Measurements from ENCODE around the gene FKBP6.
"Not testable (repeated sequence)": the region's sequence is repeated elsewhere in the genome, so short reads cannot be mapped to it uniquely, and the experiment has no call there.

The FKBP6 gene, protein sequence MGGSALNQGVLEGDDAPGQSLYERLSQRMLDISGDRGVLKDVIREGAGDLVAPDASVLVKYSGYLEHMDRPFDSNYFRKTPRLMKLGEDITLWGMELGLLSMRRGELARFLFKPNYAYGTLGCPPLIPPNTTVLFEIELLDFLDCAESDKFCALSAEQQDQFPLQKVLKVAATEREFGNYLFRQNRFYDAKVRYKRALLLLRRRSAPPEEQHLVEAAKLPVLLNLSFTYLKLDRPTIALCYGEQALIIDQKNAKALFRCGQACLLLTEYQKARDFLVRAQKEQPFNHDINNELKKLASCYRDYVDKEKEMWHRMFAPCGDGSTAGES

DNA sequence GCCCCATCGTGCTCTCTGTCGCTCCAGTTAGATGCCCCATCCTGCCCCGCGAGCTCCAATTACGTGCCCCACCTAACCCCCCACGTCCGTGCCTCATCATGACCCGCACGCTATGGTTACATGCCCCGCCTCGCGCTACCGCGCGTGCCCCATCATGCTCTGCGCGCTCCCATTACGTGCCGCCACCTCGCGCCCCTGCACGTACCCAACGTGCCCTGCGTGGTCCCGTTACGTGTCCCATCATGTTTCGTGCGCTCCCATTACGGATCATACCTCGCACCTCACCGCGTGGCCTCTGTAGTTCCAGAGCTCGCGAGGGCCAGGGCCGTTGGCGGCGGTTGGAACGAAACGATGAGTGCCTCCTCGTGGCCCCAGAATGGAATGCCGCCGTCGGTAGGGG, at the start of gene FKBP6, which contains the start of gene TRIM50:
Gene FKBP6 (plus strand): TSS at position 240 of the 400 bp plus-strand sequence. CDS start 268 bp downstream, outside the sequence.
Gene TRIM50 (minus strand): TSS at position 161 of the 400 bp plus-strand sequence. CDS start 3,295 bp downstream, outside the sequence.
- DNase-seq; H3K36me3 ChIP-seq; H3K9me3 ChIP-seq (ENCODE audit: severe bottlenecking); H3K27ac ChIP-seq; H3K27me3 ChIP-seq (ENCODE audit: insufficient read depth, low read depth, severe bottlenecking); H3K4me3 ChIP-seq (ENCODE audit: low read depth, low read length): not testable (repeated sequence)

GRCh38 chr7:73297235-73297634, 30.7 kb upstream of the FKBP6 start:
- not testable (repeated sequence) for DNase-seq

DNA sequence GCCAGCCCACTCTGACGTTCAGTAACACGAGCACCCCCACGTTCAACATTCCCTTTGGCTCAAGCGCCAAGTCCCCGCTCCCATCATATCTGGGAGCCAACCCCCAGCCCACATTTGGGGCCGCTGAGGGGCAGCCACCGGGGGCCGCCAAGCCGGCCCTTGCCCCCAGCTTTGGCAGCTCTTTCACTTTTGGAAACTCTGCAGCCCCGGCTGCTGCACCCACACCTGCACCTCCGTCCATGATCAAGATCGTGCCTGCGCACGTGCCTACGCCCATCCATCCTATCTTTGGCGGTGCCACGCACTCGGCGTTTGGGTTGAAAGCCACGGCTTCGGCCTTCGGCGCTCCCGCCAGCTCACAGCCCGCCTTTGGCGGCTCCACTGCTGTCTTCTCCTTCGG, 30.3 kb upstream of the FKBP6 start:
- not testable (repeated sequence) for H3K4me3 ChIP-seq (ENCODE audit: low read depth, low read length); H3K27me3 ChIP-seq (ENCODE audit: insufficient read depth, low read depth, severe bottlenecking); H3K9me3 ChIP-seq (ENCODE audit: severe bottlenecking); H3K36me3 ChIP-seq; DNase-seq; H3K27ac ChIP-seq

More at GRCh38 chr7:73297235-73297634, 30.7 kb upstream of the FKBP6 start:
- not testable (repeated sequence) for H3K36me3 ChIP-seq; H3K27ac ChIP-seq; H3K27me3 ChIP-seq (ENCODE audit: insufficient read depth, low read depth, severe bottlenecking); H3K9me3 ChIP-seq (ENCODE audit: severe bottlenecking); H3K4me3 ChIP-seq (ENCODE audit: low read depth, low read length)

DNA sequence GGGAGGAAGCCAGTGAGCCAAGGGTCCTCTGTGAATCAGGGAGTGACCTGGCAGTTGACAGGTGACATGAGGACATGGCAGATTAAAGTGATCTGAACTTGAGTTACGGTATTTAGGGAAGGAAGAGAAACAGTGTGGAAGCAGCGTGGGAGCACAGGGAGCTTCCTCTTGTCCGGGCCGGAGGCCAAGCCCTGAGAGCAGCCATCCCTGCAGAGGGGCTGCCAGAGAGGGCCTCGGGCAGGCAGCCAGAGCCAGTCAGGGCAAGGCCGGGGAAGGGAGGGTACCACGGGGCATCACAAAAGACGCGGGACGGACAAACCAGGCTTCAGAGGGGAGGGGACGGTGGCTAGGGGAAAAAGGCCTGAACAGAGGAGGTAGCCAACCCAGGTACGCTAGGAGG, 28.1 kb upstream of the FKBP6 start:
- DNase-seq; H3K27me3 ChIP-seq (ENCODE audit: insufficient read depth, low read depth, severe bottlenecking); H3K27ac ChIP-seq; H3K4me3 ChIP-seq (ENCODE audit: low read depth, low read length); H3K36me3 ChIP-seq; H3K9me3 ChIP-seq (ENCODE audit: severe bottlenecking): not testable (repeated sequence)

GRCh38 chr7:73301108-73301507, 26.9 kb upstream of the FKBP6 start:
- H3K27me3 ChIP-seq (ENCODE audit: insufficient read depth, low read depth, severe bottlenecking); DNase-seq; H3K36me3 ChIP-seq; H3K27ac ChIP-seq; H3K9me3 ChIP-seq (ENCODE audit: severe bottlenecking); H3K4me3 ChIP-seq (ENCODE audit: low read depth, low read length): not testable (repeated sequence)

- not testable (repeated sequence) for H3K9me3 ChIP-seq (ENCODE audit: severe bottlenecking); H3K27ac ChIP-seq; DNase-seq; H3K4me3 ChIP-seq (ENCODE audit: low read depth, low read length); H3K27me3 ChIP-seq (ENCODE audit: insufficient read depth, low read depth, severe bottlenecking)
- peaks cover 16% of the 10 kb centered on the region for H3K36me3 ChIP-seq
Measured at GRCh38 chr7:73302846-73303245, 25.1 kb upstream of the FKBP6 start.

DNA sequence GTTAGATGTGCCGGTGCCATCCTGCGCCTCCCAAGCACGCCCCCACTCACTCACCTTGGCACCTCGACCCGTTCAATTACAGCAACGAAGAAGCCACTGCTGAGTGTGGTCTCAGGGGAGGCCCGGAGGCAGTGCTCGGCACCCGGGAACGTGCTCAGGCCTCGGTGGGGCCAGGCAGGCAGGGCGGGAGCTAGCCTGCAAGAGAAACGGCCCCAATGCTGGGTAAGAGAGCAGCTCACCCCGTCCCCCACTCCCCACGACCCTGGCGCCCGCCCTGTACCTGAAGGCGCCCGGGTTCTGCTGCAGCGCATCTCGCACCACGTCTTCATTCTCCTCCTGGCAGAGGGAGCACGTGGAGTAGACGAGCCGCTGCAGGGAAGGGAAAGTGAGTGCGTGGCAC, 24.4 kb upstream of the FKBP6 start:
- TF ChIP-seq, protein P1, sequence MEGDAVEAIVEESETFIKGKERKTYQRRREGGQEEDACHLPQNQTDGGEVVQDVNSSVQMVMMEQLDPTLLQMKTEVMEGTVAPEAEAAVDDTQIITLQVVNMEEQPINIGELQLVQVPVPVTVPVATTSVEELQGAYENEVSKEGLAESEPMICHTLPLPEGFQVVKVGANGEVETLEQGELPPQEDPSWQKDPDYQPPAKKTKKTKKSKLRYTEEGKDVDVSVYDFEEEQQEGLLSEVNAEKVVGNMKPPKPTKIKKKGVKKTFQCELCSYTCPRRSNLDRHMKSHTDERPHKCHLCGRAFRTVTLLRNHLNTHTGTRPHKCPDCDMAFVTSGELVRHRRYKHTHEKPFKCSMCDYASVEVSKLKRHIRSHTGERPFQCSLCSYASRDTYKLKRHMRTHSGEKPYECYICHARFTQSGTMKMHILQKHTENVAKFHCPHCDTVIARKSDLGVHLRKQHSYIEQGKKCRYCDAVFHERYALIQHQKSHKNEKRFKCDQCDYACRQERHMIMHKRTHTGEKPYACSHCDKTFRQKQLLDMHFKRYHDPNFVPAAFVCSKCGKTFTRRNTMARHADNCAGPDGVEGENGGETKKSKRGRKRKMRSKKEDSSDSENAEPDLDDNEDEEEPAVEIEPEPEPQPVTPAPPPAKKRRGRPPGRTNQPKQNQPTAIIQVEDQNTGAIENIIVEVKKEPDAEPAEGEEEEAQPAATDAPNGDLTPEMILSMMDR (IDR thresholded peaks at IDR 0.05; ENCODE audit: low read depth, low read length) = no peak
- Histone ChIP-seq H3K27ac (no peak overlapping the region), H3K27me3 (ENCODE audit: insufficient read depth, low read depth, severe bottlenecking) (no peaks in the 10 kb centered on the region), H3K4me3 (ENCODE audit: low read depth, low read length) (no peak overlapping the region), H3K36me3 (peaks cover 16% of the 10 kb centered on the region), H3K9me3 (ENCODE audit: severe bottlenecking) (no peaks in the 10 kb centered on the region)
- no peak for DNase-seq

- no peaks in the 10 kb centered on the region for H3K27me3 ChIP-seq (ENCODE audit: insufficient read depth, low read depth, severe bottlenecking)
- H3K36me3 ChIP-seq = peaks cover 16% of the 10 kb centered on the region
- no peak overlapping the region for H3K27ac ChIP-seq
- no peaks in the 10 kb centered on the region for H3K9me3 ChIP-seq (ENCODE audit: severe bottlenecking)
- H3K4me3 ChIP-seq (ENCODE audit: low read depth, low read length) = no peak overlapping the region
- TF ChIP-seq, protein P1 (IDR thresholded peaks at IDR 0.05; ENCODE audit: low read depth, low read length) = no peak
- DNase-seq = no peak
Measured at GRCh38 chr7:73304071-73304470, 23.9 kb upstream of the FKBP6 start.

DNA sequence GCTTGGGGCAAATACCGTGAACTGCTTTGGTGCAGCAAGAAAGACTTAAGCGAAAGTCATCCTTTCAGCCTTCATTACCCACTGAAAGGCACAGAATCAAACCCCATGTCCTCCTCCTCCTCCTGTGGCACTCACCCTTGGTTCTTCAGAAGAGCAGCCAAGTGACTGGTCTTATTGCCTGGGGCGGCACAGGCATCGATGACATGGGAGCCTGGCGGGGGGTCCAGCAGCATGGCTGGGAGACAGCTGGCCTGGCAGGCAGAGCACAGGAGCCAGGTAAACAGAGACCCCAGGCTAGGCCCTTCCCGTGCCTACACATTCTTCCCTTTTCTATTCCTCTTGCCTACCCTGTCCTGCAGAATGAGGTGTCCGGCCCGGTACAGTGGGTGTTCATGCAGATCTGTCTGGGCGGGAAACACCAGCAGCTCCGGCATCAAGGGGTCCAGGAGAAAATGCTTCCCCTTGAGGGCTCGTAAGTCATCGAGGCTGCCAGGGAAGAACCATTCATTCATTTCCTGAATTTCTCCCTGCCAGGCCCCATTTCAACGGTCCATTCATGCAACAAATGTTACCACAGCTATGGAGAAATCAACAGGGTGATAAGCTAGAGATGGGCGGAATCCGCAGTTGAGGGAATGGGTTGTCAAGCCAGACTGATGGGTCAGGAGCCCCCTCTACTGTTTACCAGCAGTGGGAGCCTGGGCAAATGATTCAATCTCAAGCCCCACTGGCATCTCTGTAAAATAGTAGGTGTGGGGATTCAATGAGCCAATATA, 23.2 kb upstream of the FKBP6 start:
- H3K4me3 ChIP-seq (ENCODE audit: low read depth, low read length); H3K27ac ChIP-seq; H3K27me3 ChIP-seq (ENCODE audit: insufficient read depth, low read depth, severe bottlenecking); DNase-seq; H3K9me3 ChIP-seq (ENCODE audit: severe bottlenecking): not testable (repeated sequence)
- H3K36me3 ChIP-seq = peaks cover 16% of the 10 kb centered on the region
